Measurements from ENCODE around the gene CCDC82. TPM values are rescaled to one million over a fixed set of nuclear protein-coding genes. Genes with fewer than 3 reads are reported as not detected.

Gene CCDC82
- total RNA-seq, 1 donor from 2014 or later = 26.2 TPM

DNA sequence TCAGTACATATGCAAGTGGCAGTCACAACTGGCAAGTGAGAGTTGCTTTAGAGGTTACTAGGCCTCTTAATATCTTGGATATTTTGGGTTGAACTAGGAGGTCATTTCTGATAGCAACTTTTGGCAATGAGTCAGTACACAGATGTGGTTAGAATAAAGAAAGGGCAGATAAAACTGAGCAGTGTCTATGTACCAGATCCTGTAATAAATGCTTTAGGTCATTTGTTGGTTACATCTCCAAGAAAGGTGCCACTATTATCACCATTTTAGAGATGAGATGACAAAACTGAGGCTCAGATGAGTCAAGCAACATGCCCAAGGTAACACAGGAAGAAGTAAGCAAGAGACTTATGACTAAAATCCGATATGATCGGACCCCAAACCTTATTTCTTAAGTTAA, 71.7 kb downstream of the CCDC82 start:
- H3K4me1 Mint-ChIP-seq (ENCODE audit: low read depth, unreplicated experiment) = peaks cover 87% of the 10 kb centered on the region
- Histone ChIP-seq H3K4me3 (ENCODE audit: insufficient read depth, low read depth, low read length) (no peak overlapping the region), H3K9me3 (ENCODE audit: insufficient read depth, low read depth, low read length) (no peaks in the 10 kb centered on the region), H3K27ac (ENCODE audit: low read depth, low read length) (no peak overlapping the region), H3K4me1 (ENCODE audit: insufficient read depth, low read length) (peaks cover 45% of the 10 kb centered on the region), H3K4me2 (ENCODE audit: low read length) (no peak overlapping the region), H4K20me1 (ENCODE audit: insufficient read depth, low read length) (no peaks in the 10 kb centered on the region), H3K9ac (ENCODE audit: low read length) (no peak overlapping the region), H3K79me2 (ENCODE audit: insufficient read depth, low read length) (peaks cover 98% of the 10 kb centered on the region), H3K36me3 (ENCODE audit: insufficient read depth, low read length) (no peaks in the 10 kb centered on the region), H3K27me3 (ENCODE audit: insufficient read depth, low read length) (no peaks in the 10 kb centered on the region), H2AFZ (ENCODE audit: low read depth, low read length) (no peak overlapping the region)
- no peak for TF ChIP-seq EZH2 (IDR thresholded peaks at IDR 0.05; ENCODE audit: insufficient read depth, low read length)
- TF ChIP-seq, protein P1, sequence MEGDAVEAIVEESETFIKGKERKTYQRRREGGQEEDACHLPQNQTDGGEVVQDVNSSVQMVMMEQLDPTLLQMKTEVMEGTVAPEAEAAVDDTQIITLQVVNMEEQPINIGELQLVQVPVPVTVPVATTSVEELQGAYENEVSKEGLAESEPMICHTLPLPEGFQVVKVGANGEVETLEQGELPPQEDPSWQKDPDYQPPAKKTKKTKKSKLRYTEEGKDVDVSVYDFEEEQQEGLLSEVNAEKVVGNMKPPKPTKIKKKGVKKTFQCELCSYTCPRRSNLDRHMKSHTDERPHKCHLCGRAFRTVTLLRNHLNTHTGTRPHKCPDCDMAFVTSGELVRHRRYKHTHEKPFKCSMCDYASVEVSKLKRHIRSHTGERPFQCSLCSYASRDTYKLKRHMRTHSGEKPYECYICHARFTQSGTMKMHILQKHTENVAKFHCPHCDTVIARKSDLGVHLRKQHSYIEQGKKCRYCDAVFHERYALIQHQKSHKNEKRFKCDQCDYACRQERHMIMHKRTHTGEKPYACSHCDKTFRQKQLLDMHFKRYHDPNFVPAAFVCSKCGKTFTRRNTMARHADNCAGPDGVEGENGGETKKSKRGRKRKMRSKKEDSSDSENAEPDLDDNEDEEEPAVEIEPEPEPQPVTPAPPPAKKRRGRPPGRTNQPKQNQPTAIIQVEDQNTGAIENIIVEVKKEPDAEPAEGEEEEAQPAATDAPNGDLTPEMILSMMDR (IDR thresholded peaks at IDR 0.05; ENCODE audit: insufficient read depth, low read depth, low read length) = no peak
- no peak overlapping the region for H3K27ac Mint-ChIP-seq (ENCODE audit: unreplicated experiment)
- peaks cover 16% of the 10 kb centered on the region for H3K36me3 Mint-ChIP-seq (ENCODE audit: low read depth, unreplicated experiment)
- H3K27me3 Mint-ChIP-seq (ENCODE audit: low read depth, unreplicated experiment) = no peaks in the 10 kb centered on the region
- no peak overlapping the region for H3K4me3 Mint-ChIP-seq (ENCODE audit: unreplicated experiment)
- no peaks in the 10 kb centered on the region for H3K9me3 Mint-ChIP-seq (ENCODE audit: unreplicated experiment)
- FAIRE-seq (no peak), DNase-seq (ENCODE audit: low read depth) (no peak)

DNA sequence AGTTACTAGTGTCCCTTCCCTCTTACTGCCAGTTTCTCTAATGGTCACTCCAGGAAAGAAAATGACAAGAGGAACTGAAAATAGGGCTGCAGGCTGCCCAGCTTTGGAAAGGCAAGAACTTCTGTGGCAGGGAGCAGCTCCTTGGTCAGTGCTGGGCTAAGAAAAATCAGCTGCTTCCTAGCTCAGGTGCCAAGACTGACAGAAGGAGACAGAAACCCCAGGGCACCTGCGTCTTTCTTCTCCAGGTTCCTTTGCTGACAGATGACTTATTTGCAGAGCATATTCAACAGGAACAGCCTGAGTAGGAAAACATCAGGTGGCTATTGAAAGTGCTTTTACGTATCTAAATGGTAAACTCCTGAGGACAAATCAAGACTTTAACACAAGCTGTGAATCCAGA, 72.1 kb downstream of the CCDC82 start:
- Mint-ChIP-seq H3K27me3 (ENCODE audit: low read depth, unreplicated experiment) (no peaks in the 10 kb centered on the region), H3K36me3 (ENCODE audit: low read depth, unreplicated experiment) (peaks cover 14% of the 10 kb centered on the region), H3K4me3 (ENCODE audit: unreplicated experiment) (no peak overlapping the region), H3K27ac (ENCODE audit: unreplicated experiment) (no peak overlapping the region), H3K9me3 (ENCODE audit: unreplicated experiment) (no peaks in the 10 kb centered on the region), H3K4me1 (ENCODE audit: low read depth, unreplicated experiment) (peaks cover 85% of the 10 kb centered on the region)
- Histone ChIP-seq H4K20me1 (ENCODE audit: insufficient read depth, low read length) (no peaks in the 10 kb centered on the region), H3K4me2 (ENCODE audit: low read length) (no peak overlapping the region), H3K4me3 (ENCODE audit: insufficient read depth, low read depth, low read length) (no peak overlapping the region), H3K9me3 (ENCODE audit: insufficient read depth, low read depth, low read length) (no peaks in the 10 kb centered on the region), H3K36me3 (ENCODE audit: insufficient read depth, low read length) (no peaks in the 10 kb centered on the region), H2AFZ (ENCODE audit: low read depth, low read length) (no peak overlapping the region), H3K4me1 (ENCODE audit: insufficient read depth, low read length) (peaks cover 46% of the 10 kb centered on the region), H3K27me3 (ENCODE audit: insufficient read depth, low read length) (no peaks in the 10 kb centered on the region), H3K9ac (ENCODE audit: low read length) (no peak overlapping the region), H3K27ac (ENCODE audit: low read depth, low read length) (no peak overlapping the region), H3K79me2 (ENCODE audit: insufficient read depth, low read length) (peaks cover 98% of the 10 kb centered on the region)
- TF ChIP-seq, protein P1 (IDR thresholded peaks at IDR 0.05; ENCODE audit: insufficient read depth, low read depth, low read length) = no peak
- TF ChIP-seq EZH2 (IDR thresholded peaks at IDR 0.05; ENCODE audit: insufficient read depth, low read length) = no peak
- FAIRE-seq (no peak), DNase-seq (ENCODE audit: low read depth) (no peak)

DNA sequence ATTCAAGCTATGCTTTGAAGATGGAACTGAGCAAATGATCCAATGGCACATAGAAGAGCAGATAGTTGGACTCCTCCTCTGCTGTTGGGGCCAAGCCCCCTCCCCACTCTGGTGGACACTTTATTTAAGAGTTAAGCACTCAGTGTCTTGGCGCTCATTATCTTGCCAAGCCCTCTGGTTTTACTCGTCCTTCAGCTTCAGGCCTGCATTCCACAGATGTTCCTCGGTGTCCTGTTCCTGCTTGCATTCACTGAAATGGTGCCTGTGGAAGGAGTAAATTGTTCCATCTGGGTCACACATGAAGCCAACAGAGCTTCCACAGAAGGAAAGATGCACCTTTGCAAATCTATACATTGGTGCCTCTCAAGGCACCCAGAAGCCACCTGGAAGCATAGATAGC, 72.8 kb downstream of the CCDC82 start:
- peaks cover 46% of the 10 kb centered on the region for H3K4me1 ChIP-seq (ENCODE audit: insufficient read depth, low read length)
- H3K4me3 ChIP-seq (ENCODE audit: insufficient read depth, low read depth, low read length) = no peak overlapping the region
- H3K4me3 Mint-ChIP-seq (ENCODE audit: unreplicated experiment) = no peak overlapping the region
- peaks cover 83% of the 10 kb centered on the region for H3K4me1 Mint-ChIP-seq (ENCODE audit: low read depth, unreplicated experiment)
- no peak overlapping the region for H2AFZ ChIP-seq (ENCODE audit: low read depth, low read length)
- DNase-seq (ENCODE audit: low read depth) (no peak), FAIRE-seq (no peak)
- no peaks in the 10 kb centered on the region for H3K27me3 Mint-ChIP-seq (ENCODE audit: low read depth, unreplicated experiment)
- no peaks in the 10 kb centered on the region for H3K9me3 Mint-ChIP-seq (ENCODE audit: unreplicated experiment)
- no peak overlapping the region for H3K4me2 ChIP-seq (ENCODE audit: low read length)
- H3K36me3 ChIP-seq (ENCODE audit: insufficient read depth, low read length) = no peaks in the 10 kb centered on the region
- H3K27me3 ChIP-seq (ENCODE audit: insufficient read depth, low read length) = no peaks in the 10 kb centered on the region
- H3K9me3 ChIP-seq (ENCODE audit: insufficient read depth, low read depth, low read length) = no peaks in the 10 kb centered on the region
- H4K20me1 ChIP-seq (ENCODE audit: insufficient read depth, low read length) = no peaks in the 10 kb centered on the region
- H3K36me3 Mint-ChIP-seq (ENCODE audit: low read depth, unreplicated experiment) = peaks cover 10% of the 10 kb centered on the region
- H3K79me2 ChIP-seq (ENCODE audit: insufficient read depth, low read length) = peaks cover 98% of the 10 kb centered on the region
- TF ChIP-seq EZH2 (IDR thresholded peaks at IDR 0.05; ENCODE audit: insufficient read depth, low read length) = no peak
- TF ChIP-seq, protein P1 (IDR thresholded peaks at IDR 0.05; ENCODE audit: insufficient read depth, low read depth, low read length) = no peak
- no peak overlapping the region for H3K27ac ChIP-seq (ENCODE audit: low read depth, low read length)
- peak overlapping the region; percentile 78 for H3K27ac Mint-ChIP-seq (ENCODE audit: unreplicated experiment)
- no peak overlapping the region for H3K9ac ChIP-seq (ENCODE audit: low read length)
